Skeletal muscle tissue (tissue), 4 donors: Measurements from ENCODE around the gene RASSF7. TPM values are rescaled to one million over a fixed set of nuclear protein-coding genes. Genes with fewer than 3 reads are reported as not detected.
A peak's percentile ranks its signal among the peaks of the same experiment; 100 is the strongest.

Source experiments
- H3K27ac ChIP-seq: one replicate; pipeline ENCODE4 v1.7.0; 2013; ENCODE audit warnings: mild to moderate bottlenecking, low read depth, low read length, inconsistent platforms
- H3K27me3 ChIP-seq, 3 donors: one replicate each; pipeline ENCODE4 v1.7.0; 2013; ENCODE audit warnings: low read length in 3 of 3; ENCODE audit not compliant: control insufficient read depth in 3 of 3, insufficient read depth in 3 of 3
- H3K36me3 ChIP-seq, 3 donors: one replicate each; pipeline ENCODE4 v1.7.0; 2013; ENCODE audit warnings: low read length in 3 of 3; ENCODE audit not compliant: control insufficient read depth in 3 of 3, insufficient read depth in 3 of 3
- H3K4me1 ChIP-seq, 3 donors: one replicate each; pipeline ENCODE4 v1.7.0; 2013; ENCODE audit warnings: low read length in 3 of 3, mild to moderate bottlenecking in 3 of 3; ENCODE audit not compliant: control insufficient read depth in 3 of 3, insufficient read depth in 3 of 3
- H3K4me3 ChIP-seq, 3 donors: one replicate each; pipeline ENCODE4 v1.7.0; 2013; ENCODE audit warnings: low read length in 3 of 3
- H3K9ac ChIP-seq, 3 donors: one replicate each; pipeline ENCODE4 v1.7.0; 2013; ENCODE audit warnings: low read length in 3 of 3, mild to moderate bottlenecking in 3 of 3, moderate library complexity in 2 of 3, low read depth in 1 of 3
- H3K9me3 ChIP-seq, 3 donors: one replicate each; pipeline ENCODE4 v1.7.0; 2013; ENCODE audit warnings: low read length in 3 of 3; ENCODE audit not compliant: control insufficient read depth in 3 of 3
- total RNA-seq: library from RNA; depleted of rRNA; stranded (reverse); fragments of >200 nt; gene quantifications from one replicate; pipeline ENCODE4 v1.2.3, GENCODE V29; 2014
- donor health status: Osteomylitis.

The RASSF7 gene
- total RNA-seq, 1 donor from 2014 or later = 0.52 TPM

DNA sequence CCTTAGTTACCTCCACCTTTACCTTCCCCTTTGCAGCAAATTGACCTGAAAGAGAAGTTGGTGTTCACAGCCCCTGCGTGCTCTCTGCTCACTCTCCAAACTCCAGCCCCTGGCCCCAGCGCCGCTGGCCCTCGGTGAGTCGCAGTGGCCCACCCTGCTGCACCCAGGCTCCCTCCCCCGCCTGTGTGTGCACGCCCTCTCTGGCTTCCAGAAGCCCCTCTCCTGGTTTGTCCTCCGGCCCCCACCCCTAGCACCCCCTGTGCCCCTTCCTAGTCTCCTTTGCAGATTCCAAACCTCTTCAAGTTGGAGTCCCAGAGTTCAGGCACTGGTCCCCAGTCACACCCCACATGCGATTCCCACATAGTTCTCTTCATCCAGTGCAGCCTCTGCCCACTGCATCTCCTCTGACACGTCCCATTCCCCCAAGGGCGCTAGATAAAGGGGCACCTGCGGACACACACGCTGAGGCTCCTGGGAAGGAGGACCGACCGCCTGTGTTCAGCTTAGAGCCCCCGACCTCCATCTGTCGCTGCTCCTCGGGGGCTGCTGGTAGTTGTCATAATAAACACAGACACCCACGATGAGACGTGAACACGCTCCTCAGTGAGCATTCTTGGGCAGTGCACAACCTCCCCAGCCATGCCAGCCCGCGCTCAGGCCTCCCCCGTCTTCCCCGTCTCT is 14.0 kb downstream of the RASSF7 start:
- Histone ChIP-seq H3K27me3 (no peaks in the 10 kb centered on the region), H3K27ac (no peak overlapping the region), H3K9ac (peak overlapping the region in 2 of 3 donors; percentile 73 to 83)

DNA sequence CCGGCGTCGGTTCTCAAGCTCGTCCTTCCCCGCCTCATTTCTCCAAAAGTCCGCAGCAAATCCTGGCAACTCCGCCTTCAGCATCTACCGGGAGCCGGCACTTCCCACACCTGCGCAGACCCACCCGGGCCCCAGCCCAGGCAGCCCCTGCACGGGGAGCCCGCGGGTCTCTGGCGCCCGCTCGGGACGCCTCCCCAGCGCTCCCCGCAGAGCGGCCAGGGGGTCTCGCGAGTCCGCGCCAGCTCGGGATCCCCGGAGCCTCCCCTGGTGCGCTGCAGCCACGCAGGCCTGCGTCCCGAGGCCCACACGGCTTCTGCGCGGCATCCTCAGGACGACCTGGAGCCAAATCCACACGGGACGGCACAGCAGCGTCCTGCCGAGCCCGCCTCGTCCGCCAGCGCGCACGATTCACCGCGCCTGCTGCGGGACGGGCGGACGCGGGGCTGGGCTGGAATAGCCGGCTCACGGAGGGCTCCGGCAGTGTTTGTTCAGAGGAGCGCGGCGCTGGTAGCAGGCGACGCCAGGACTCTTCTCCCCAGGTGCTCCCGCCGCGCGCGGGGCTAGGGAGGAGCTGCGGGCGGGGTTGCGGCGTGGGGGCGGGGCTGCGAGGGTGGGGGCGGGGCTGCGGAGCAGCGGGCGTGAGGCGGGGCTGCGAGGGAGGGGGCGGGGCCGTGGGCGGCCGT is 14.7 kb downstream of the RASSF7 start:
- Histone ChIP-seq H3K4me1 (peaks cover 49 to 57% (median 49%) of the 10 kb centered on the region in 3 donors), H3K36me3 (peaks cover 0 to 3% (median 2%) of the 10 kb centered on the region in 3 donors), H3K27me3 (no peaks in the 10 kb centered on the region), H3K4me3 (peak overlapping the region; percentile 51 to 88 (median 80)), H3K9ac (peak overlapping the region; percentile 61 to 83 (median 73)), H3K9me3 (no peaks in the 10 kb centered on the region), H3K27ac (no peak overlapping the region)

More for the DNA sequence above, 14.0 kb downstream of the RASSF7 start:
- peaks cover 42 to 50% (median 43%) of the 10 kb centered on the region in 3 donors for H3K4me1 ChIP-seq
- H3K9me3 ChIP-seq = no peaks in the 10 kb centered on the region
- peaks cover 0 to 3% (median 2%) of the 10 kb centered on the region in 3 donors for H3K36me3 ChIP-seq
- peak overlapping the region; percentile 51 to 88 (median 80) for H3K4me3 ChIP-seq

DNA sequence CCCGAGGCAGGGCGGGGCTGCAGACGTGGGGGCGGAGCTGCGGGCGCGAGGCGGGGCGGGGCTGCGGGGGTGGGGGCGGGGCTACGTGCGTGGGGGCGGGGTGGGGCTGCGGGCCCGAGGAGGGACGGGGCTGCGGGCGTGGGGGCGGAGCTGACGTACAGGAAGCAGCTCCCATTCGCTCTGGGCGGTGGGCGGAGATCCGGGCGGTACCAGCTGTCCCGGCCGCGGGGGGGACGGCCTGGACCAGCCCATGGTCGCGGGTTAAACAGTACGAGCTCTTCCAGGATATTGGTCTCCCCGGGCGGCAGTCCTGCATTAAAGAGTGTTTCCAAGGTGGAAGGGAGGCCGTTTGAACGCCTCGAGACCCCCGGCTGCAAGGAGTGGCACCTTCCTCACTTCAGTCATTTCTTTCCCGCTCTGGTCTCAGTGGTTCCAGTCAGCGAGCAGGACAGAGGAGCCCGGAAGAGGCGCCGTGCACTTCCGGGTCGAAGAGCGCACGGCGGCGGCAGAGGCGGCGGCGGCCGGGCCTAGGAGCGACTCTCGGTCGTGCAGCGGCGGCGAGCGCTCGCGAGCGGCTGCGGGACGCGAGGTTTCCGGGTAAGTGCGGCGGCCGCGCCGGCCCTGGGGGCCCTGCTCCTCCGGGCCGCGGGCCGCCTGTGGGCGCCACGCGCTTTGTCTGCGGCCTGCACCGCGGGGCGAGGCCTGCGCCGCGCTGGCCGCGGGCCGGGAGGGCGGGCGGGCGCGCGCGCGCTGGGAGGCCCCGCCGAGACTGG is 15.4 kb downstream of the RASSF7 start, which contains the start of gene PHRF1:
Gene PHRF1 (plus strand): TSS at position 475 of the 773 bp plus-strand sequence. CDS start 5,043 bp downstream, outside the sequence.
- Histone ChIP-seq H3K4me1 (peaks cover 51 to 59% (median 51%) of the 10 kb centered on the region in 3 donors), H3K9ac (peak within 1 kb of the TSS; percentile 93 to 99 (median 98)), H3K4me3 (peak within 1 kb of the TSS; percentile 93 to 98 (median 94)), H3K9me3 (no peaks in the 10 kb centered on the region), H3K27ac (peak within 1 kb of the TSS; percentile 96), H3K27me3 (no peaks in the 10 kb centered on the region), H3K36me3 (peaks cover 0 to 3% (median 2%) of the 10 kb centered on the region in 3 donors)

DNA sequence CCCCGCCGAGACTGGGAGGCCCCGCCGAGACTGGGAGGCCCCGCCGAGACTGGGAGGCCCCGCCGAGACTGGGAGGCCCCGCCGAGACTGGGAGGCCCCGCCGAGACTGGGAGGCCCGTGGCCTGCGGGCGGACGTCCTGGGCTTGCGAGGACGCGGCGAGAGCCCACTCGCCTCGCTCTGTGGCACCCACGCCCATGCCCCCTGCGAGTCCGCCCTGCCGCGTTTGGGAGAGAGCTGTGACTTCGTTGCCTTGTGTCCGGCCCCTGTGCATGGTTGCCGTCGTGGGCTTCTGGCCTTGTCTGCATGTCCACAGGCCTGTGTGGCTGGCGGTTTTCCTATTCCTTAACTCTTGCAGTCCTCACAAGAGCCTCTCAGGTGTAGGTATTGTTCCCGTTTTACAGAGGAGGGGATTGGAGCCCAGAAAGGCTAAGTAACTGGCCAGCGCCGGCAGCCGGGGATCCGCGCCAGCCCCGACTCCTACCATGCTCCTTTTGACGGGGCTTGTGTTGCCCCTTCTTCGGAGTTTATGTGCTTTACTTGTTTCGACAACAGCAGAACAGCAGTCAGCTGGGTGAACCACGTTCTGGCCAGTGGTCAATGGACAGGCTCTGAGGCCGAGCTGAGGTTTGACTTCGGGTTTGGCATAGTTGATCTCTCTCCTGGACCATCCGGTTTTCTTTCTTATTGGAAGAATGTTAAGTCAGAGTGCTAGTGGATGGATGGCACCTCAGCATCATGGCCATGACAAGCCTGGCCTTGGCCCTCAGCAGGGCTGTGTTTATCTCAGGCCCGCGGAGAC is 16.2 kb downstream of the RASSF7 start:
- H3K9ac ChIP-seq = peak overlapping the region; percentile 87 to 97 (median 95)
- no peaks in the 10 kb centered on the region for H3K27me3 ChIP-seq
- H3K4me1 ChIP-seq = peaks cover 52 to 65% (median 54%) of the 10 kb centered on the region in 3 donors
- peak overlapping the region; percentile 92 to 98 (median 94) for H3K4me3 ChIP-seq
- H3K36me3 ChIP-seq = peaks cover 4 to 7% (median 6%) of the 10 kb centered on the region in 3 donors
- H3K27ac ChIP-seq = peak overlapping the region; percentile 58
- H3K9me3 ChIP-seq = no peaks in the 10 kb centered on the region

DNA sequence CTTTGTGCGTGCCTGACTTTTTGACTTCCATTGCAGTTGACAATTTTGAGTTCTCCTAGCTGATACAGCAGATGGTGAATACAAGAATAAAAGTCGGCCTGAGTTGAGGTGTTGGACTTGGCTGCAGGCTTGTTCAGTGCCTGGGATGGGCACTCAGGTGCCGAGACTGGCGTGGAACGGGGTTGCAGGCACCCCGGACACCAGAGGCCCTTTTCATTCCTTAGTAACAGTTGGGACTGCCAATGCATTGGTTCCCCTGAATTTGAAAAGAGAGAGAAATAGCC is 16.8 kb downstream of the RASSF7 start:
- Histone ChIP-seq H3K27me3 (no peaks in the 10 kb centered on the region), H3K9me3 (no peaks in the 10 kb centered on the region), H3K36me3 (peaks cover 7 to 9% (median 8%) of the 10 kb centered on the region in 3 donors), H3K4me3 (peak overlapping the region; percentile 92 to 98 (median 94)), H3K27ac (no peak overlapping the region), H3K9ac (peak overlapping the region; percentile 87 to 97 (median 95)), H3K4me1 (peaks cover 52 to 65% (median 54%) of the 10 kb centered on the region in 3 donors)

DNA sequence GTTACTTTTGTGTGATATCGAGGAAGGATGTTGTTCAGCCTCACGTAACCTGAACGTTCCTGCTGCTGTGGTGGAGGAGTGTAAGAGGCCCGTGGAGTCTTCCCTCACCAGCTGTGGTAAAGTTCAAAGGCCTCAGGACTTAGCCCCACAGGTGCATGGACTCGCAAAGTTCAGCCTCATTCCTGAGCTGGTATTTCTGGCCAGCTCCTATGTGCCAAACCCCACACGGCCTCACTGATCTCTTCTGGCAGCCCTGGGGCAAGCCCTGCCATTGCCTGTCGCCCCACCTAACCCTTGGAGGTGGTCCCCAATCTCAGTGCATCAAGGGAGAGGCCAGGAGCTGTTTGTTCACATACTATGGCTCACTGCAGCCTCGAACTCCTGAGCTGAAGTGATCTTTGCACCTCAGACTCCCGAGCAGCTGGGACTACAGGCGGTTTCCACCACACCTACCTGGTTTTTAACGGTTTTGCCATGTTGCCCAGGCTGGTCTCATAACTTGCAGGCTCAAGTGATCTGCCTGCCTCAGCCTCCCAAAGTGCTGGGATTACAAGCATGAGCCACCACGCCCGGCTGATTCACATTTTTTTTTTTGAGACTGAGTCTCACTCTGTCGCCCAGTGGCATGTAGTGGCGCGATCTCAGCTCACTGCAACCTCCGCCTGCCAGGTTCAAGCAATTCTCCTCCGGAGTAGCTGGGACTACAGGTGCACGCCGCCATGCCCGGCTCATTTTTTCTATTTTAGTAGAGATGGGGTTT is 17.7 kb downstream of the RASSF7 start:
- Histone ChIP-seq H3K4me3 (peak overlapping the region; percentile 92 to 98 (median 94)), H3K27me3 (no peaks in the 10 kb centered on the region), H3K27ac (no peak overlapping the region), H3K9ac (peak overlapping the region; percentile 87 to 97 (median 95)), H3K4me1 (peaks cover 47 to 59% (median 51%) of the 10 kb centered on the region in 3 donors), H3K9me3 (no peaks in the 10 kb centered on the region), H3K36me3 (peaks cover 9 to 12% (median 10%) of the 10 kb centered on the region in 3 donors)

DNA sequence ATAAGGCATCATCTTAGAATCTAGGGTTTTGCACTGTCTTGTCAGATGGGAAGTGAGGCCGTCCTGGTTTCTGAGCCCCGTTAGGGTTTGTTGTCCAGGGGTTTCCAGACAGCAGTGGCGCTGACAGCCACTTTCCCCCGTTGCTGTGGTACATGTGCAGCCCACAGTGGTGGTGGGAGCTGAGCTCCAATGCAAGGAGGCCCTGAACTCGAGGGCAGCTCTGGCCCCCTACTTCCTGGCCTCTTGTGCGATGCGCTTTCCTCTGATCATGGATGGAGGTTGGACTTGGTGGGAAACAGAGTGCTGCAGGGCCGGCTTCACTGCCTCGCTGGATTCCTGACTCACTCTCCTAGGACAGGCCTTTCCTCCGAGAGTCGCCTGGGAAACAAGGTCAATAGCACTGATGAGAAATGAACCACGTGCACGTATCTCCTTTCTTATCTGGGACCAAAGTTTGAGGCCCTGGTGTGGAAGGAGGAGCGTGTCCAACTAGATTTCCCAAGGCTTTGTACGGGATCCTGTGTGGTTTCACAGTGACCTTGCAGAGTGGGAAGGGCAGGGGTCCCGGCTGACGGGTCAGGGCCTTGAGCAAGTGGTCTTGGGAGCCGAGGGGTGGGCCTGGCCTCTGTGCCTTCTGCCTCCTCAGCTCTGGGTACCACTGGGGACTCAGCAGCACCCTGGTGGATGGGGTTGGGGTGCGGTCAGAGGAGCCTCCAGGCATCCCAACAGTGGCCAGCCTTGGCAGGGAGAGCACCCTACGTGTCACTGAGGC is 19.2 kb downstream of the RASSF7 start:
- Histone ChIP-seq H3K9me3 (no peaks in the 10 kb centered on the region), H3K4me1 (peaks cover 42 to 51% (median 44%) of the 10 kb centered on the region in 3 donors), H3K9ac (peak overlapping the region in 2 of 3 donors; percentile 45 to 47), H3K4me3 (peak overlapping the region in 1 of 3 donors; percentile 6), H3K36me3 (peaks cover 17 to 20% (median 19%) of the 10 kb centered on the region in 3 donors), H3K27ac (no peak overlapping the region), H3K27me3 (no peaks in the 10 kb centered on the region)

DNA sequence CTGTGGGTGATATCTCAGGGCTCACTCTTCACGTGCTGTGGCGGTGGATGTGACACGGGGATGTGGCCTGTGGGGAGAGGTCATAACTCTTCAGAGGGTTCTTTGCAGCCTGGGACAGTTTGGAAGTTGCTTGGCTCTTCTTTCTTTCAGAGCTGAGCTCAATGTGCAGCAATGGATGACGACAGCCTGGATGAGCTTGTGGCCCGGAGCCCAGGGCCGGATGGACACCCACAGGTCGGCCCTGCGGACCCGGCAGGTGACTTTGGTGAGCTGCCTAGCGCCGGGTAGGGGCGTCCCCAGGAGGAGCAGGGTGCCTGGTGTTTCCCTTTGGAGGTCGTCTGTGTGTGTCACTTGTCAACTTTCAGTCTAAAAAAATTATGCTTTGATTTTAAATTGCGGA is 20.6 kb downstream of the RASSF7 start:
- Histone ChIP-seq H3K9me3 (no peaks in the 10 kb centered on the region), H3K4me3 (no peak overlapping the region), H3K36me3 (peaks cover 19 to 23% (median 20%) of the 10 kb centered on the region in 3 donors), H3K9ac (no peak overlapping the region), H3K27ac (no peak overlapping the region), H3K4me1 (peaks cover 39 to 45% (median 39%) of the 10 kb centered on the region in 3 donors), H3K27me3 (no peaks in the 10 kb centered on the region)
